K562 (cell line): Measurements from ENCODE around the gene MYO18B. TPM values are rescaled to one million over a fixed set of nuclear protein-coding genes. Genes with fewer than 3 reads are reported as not detected.

ENCODE experiments used
- ATAC-seq: fragments of 200-7000 bp; cut with Tn5 transposase; 3 replicates; pipeline ENCODE4 v1.9.1; 2020; ENCODE audit warnings: moderate library complexity
- BruUV-seq: library from RNA; stranded (reverse); fragments of 400-500 nt; replicated peaks from 2 replicates; lab custom pipeline; 2021; lab: Mats Ljungman, UMichigan
- CTCF ChIA-PET: fragments of 300-600 bp; formaldehyde crosslinking; extraction: SDS; loops from one replicate; lab custom pipeline; 2021; ENCODE audit warnings: low intra/inter-chr PET ratio; lab: Yijun Ruan, JAX
- POLR2A ChIA-PET: fragments of 300-600, 350-650 bp; sonication (Branson Sonifier 250); formaldehyde crosslinking; extraction: SDS; loops from one replicate; lab custom pipeline; 2021; ENCODE audit warnings: antibody characterized with exemption, inconsistent platforms; lab: Yijun Ruan, JAX
- DNase-seq, 4 experiments: peaks; one replicate each; pipeline versions ENCODE4 v3.0.0 to v3.0.0-alpha.2; 2011 to 2018; ENCODE audit warnings: low spot score in 3 of 4, mixed read lengths in 3 of 4; ENCODE audit errors: extremely low read depth in 1 of 4
- FAIRE-seq: peaks from 2 replicates; lab custom pipeline; 2011; peaks lifted over from hg19 to GRCh38; lab: Jason Lieb, UNC
- H2AFZ ChIP-seq: 2 replicates; pipeline ENCODE4 v1.6.0; 2011; ENCODE audit warnings: low read depth, low read length, control low read depth, inconsistent platforms
- H3K27ac ChIP-seq: fragments of 200-600 bp; 3 replicates; pipeline ENCODE4 v1.8.0; 2011; ENCODE audit warnings: low read depth, mild to moderate bottlenecking, control low read depth, inconsistent platforms, low read length, moderate library complexity, mixed read lengths; ENCODE audit errors: extremely low read depth
- H3K27me3 ChIP-seq, 2 experiments: fragments of 300-600 bp in 1 of 2; 2 replicates in 1 of 2; 3 replicates in 1 of 2; pipeline versions ENCODE4 v1.6.0 to v1.8.0; 2011; ENCODE audit warnings: inconsistent platforms in 2 of 2, low read length in 2 of 2, mild to moderate bottlenecking in 1 of 2, mixed read lengths in 1 of 2, moderate library complexity in 1 of 2; ENCODE audit not compliant: control insufficient read depth in 2 of 2, insufficient read depth in 2 of 2
- H3K36me3 ChIP-seq: fragments of 300-600 bp; 3 replicates; pipeline ENCODE4 v1.8.0; 2011; ENCODE audit warnings: mild to moderate bottlenecking, low read length, inconsistent platforms; ENCODE audit not compliant: control insufficient read depth, insufficient read depth
- H3K4me1 ChIP-seq, 2 experiments: fragments of 200-600 bp in 1 of 2; replicated peaks in 1 of 2; 2 replicates in 1 of 2; 3 replicates in 1 of 2; pipeline versions ENCODE4 v1.5.1 to v1.8.0; 2011; ENCODE audit warnings: inconsistent platforms in 2 of 2, low read length in 2 of 2, mild to moderate bottlenecking in 1 of 2, mixed read lengths in 1 of 2, moderate library complexity in 1 of 2; ENCODE audit not compliant: control insufficient read depth in 2 of 2, insufficient read depth in 2 of 2
- H3K4me2 ChIP-seq: 2 replicates; pipeline ENCODE4 v1.6.1; 2011; ENCODE audit warnings: low read length, control low read depth, inconsistent platforms, mixed read lengths; ENCODE audit not compliant: insufficient read depth
- H3K4me3 ChIP-seq: fragments of 200-600 bp; sonication (generic), shearing (Covaris generic); 2 replicates; pipeline ENCODE4 v1.5.1; 2016; ENCODE audit warnings: control low read depth, inconsistent platforms
- H3K79me2 ChIP-seq: fragments of 200-600 bp; 3 replicates; pipeline ENCODE4 v1.8.0; 2011; ENCODE audit warnings: low read length, inconsistent platforms; ENCODE audit not compliant: control insufficient read depth, insufficient read depth
- H3K9ac ChIP-seq, 2 experiments: 2 replicates each; pipeline versions ENCODE4 v1.6.0 to v1.6.1; 2011; ENCODE audit warnings: low read depth in 2 of 2, low read length in 2 of 2, control low read depth in 1 of 2, inconsistent platforms in 1 of 2, mild to moderate bottlenecking in 1 of 2, mixed read lengths in 1 of 2; ENCODE audit not compliant: insufficient read depth in 1 of 2
- H3K9me1 ChIP-seq: one replicate; pipeline ENCODE4 v1.6.0; 2011; ENCODE audit warnings: inconsistent platforms, mild to moderate bottlenecking, low read length, moderate library complexity; ENCODE audit not compliant: control insufficient read depth, insufficient read depth
- H3K9me3 ChIP-seq: replicated peaks from 2 replicates; pipeline ENCODE4 v1.5.1; 2011; ENCODE audit warnings: low read depth, low read length, inconsistent platforms; ENCODE audit not compliant: control insufficient read depth, insufficient read depth
- H4K20me1 ChIP-seq: replicated peaks from 2 replicates; pipeline ENCODE4 v1.6.1; 2011; ENCODE audit warnings: low read length, inconsistent platforms, mixed read lengths; ENCODE audit not compliant: control insufficient read depth, insufficient read depth
- ATF1 ChIP-seq, 2 experiments: fragments of 450-650 bp in 1 of 2; IDR thresholded peaks; 2 replicates each; pipeline ENCODE4 v1.6.1; 2016; ENCODE audit warnings: missing compliant biosample characterization in 1 of 2, missing genetic modification characterization in 1 of 2
- HIVEP1 ChIP-seq: fragments of 250-450 bp; sonication (Bioruptor Pico); IDR thresholded peaks from 2 replicates; pipeline ENCODE4 v1.4.0; 2020; ENCODE audit warnings: mild to moderate bottlenecking
- POLR2A ChIP-seq: fragments of 450-650 bp; conservative IDR thresholded peaks from 2 replicates; pipeline ENCODE4 v1.6.1; 2016
- POLR2G ChIP-seq: fragments of 200-400 bp; formaldehyde crosslinking; IDR thresholded peaks from 2 replicates; pipeline ENCODE4 v1.6.1; 2017; ENCODE audit warnings: low read depth, mild to moderate bottlenecking, antibody characterized with exemption, low read length, moderate library complexity
- RFX1 ChIP-seq: fragments of 450-650 bp; IDR thresholded peaks from 2 replicates; pipeline ENCODE4 v1.6.1; 2016; ENCODE audit warnings: mild to moderate bottlenecking, moderate library complexity
- WGBS: fragments of 100-300 bp; shearing (Covaris generic); methylation state at CpG from one replicate; pipeline ENCODE4 v1.1.6; 2016; ENCODE audit warnings: low coverage, mixed read lengths; ENCODE audit not compliant: insufficient coverage; ENCODE audit errors: missing lambda C conversion rate; 5-methylcytosine and 5-hydroxymethylcytosine counted together
- in situ Hi-C: fragments of 300-500 bp; cut with MboI; formaldehyde crosslinking; loops from 4 replicates; pipeline ENCODE4 v1.15.0; 2018; ENCODE audit warnings: inconsistent platforms, mixed read lengths
- intact Hi-C: fragments of 100-400 bp; cut with micrococcal nuclease; formaldehyde crosslinking; loops from 2 replicates; pipeline ENCODE4 v1.14.2; 2022
- polyA plus RNA-seq, 8 experiments: library from polyadenylated mRNA; depleted of rRNA in 4 of 8; stranded (reverse) in 5 of 8; unstranded in 3 of 8; fragments of >200 nt; fragmentation: Nextera tagmentation in 2 of 8; fragmentation: Illumina TruSeq in 1 of 8; extraction: Ambion mirVana in 2 of 8; extraction: Trizol in 1 of 8; gene quantifications; 2 replicates each; pipeline versions ENCODE4 v1.2.1 to v1.2.3, GENCODE V29; 2011 to 2014; ENCODE audit warnings: inconsistent platforms in 1 of 8, missing spikeins in 1 of 8
- total RNA-seq, 7 experiments: library from RNA; depleted of rRNA in 6 of 7; stranded (reverse); fragments of >200 nt in 6 of 7; fragmentation: Illumina TruSeq in 2 of 7; extraction: Trizol in 2 of 7; gene quantifications; 2 replicates each; pipeline versions ENCODE4 v1.2.1 to v1.2.3, GENCODE V29; 2011 to 2021; ENCODE audit warnings: low replicate concordance in 1 of 7

The MYO18B gene
- total and polyA plus RNA-seq, 9 of the 15 experiments (the other 6 are each of a cell fraction or from before 2014, with no cell fraction given): 0.06 to 7.0 (median 4.3) TPM

DNA sequence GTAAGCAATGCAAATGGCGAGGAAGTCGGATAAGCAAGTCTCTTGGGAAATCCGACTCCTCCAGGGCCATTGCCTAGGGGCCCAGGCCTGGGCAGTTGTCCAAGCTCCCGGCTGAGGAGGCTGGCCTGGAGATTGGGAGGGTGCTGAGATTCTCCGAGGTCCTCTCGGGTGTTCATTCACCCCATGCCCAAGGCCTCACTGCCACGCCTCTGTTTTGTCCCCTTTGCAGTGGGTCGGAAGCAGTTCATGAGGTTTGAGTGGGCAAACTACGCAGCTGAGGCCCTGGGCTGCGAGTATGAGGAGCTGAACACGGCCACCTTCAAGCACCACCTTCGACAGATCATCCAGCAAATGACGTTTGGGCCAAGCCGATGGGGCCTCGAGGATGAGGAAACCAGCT is 81.3 kb downstream of the MYO18B start:
- no peak overlapping the region for H3K4me3 ChIP-seq
- CTCF ChIA-PET: no interaction called here

GRCh38 chr22:25824828-25825423 is 82.9 kb downstream of the MYO18B start:
- TF ChIP-seq ATF1 (CRISPR knock-in tag; IDR thresholded peaks at IDR 0.05) (no peak), ATF1 (tag; IDR thresholded peaks at IDR 0.05) (no peak), HIVEP1 (CRISPR knock-in tag) (no peak), RFX1 (peak; percentile 65)
- ChIA-PET POLR2A (no interaction called here), CTCF (no interaction called here)
- Histone ChIP-seq H3K9me1 (no peaks in the 10 kb centered on the region), H3K4me3 (no peak overlapping the region), H4K20me1 (no peaks in the 10 kb centered on the region), H3K4me2 (no peak overlapping the region), H2AFZ (no peak overlapping the region), H3K36me3 (peaks cover 41% of the 10 kb centered on the region; the same call in 2 of the 3 replicates), H3K9me3 (0 out of 2 replicates have a peak, but pooled peaks cover 2% of the 10 kb centered on the region), H3K9ac (no peak overlapping the region), H3K27ac (no peak overlapping the region), H3K27me3 (no peaks in the 10 kb centered on the region), H3K79me2 (no peaks in the 10 kb centered on the region), H3K4me1 (no peaks in the 10 kb centered on the region)
- ATAC-seq (no peak), DNase-seq (no peak), FAIRE-seq (no peak)
- intact Hi-C loops (no loop called here), in situ Hi-C loops (no loop called here)
- WGBS: 77% methylated on average over 7 of the region's 7 CpGs
- BruUV-seq: no TSS peak

More for the DNA sequence above, 81.3 kb downstream of the MYO18B start:
- DNase-seq (no peak), FAIRE-seq (no peak), ATAC-seq (no peak)
- WGBS: 84% methylated on average over 13 of the region's 15 CpGs
- H3K9me1 ChIP-seq: no peaks in the 10 kb centered on the region
- no peaks in the 10 kb centered on the region for H3K4me1 ChIP-seq
- H2AFZ ChIP-seq: no peak overlapping the region
- H3K9me3 ChIP-seq: 0 out of 2 replicates have a peak, but pooled peaks cover 2% of the 10 kb centered on the region
- H3K9ac ChIP-seq: no peak overlapping the region; a peak in 1 of 4 replicates
- H3K79me2 ChIP-seq: no peaks in the 10 kb centered on the region
- no peak overlapping the region for H3K27ac ChIP-seq
- no TSS peak for BruUV-seq
- TF ChIP-seq POLR2G (peak; percentile 32; the same call in 1 of the 2 replicates), POLR2A (no peak)
- in situ Hi-C loops: no loop called here
- H4K20me1 ChIP-seq: no peaks in the 10 kb centered on the region
- peaks cover 32% of the 10 kb centered on the region; the same call in 2 of the 3 replicates for H3K36me3 ChIP-seq
- intact Hi-C loops: no loop called here
- POLR2A ChIA-PET: no interaction called here
- H3K27me3 ChIP-seq: no peaks in the 10 kb centered on the region
- no peak overlapping the region for H3K4me2 ChIP-seq
